Gastroesophageal sphincter (tissue), 4 donors: ENCODE results near the gene RPL29. TPM values are rescaled to one million over a fixed set of nuclear protein-coding genes. Genes with fewer than 3 reads are reported as not detected.

Experiments
- ATAC-seq: fragments of 150-250 bp; one replicate; pipeline ENCODE4 v1.9.1; 2016; ENCODE audit warnings: mild to moderate bottlenecking, moderate library complexity
- H3K27ac ChIP-seq, 4 donors: fragments of 200-600 bp; sonication (generic) in 3 of 4; 1 replicate in 3 of 4; 2 replicates in 1 of 4; pipeline ENCODE4 v1.5.1; 2016 to 2019
- H3K27me3 ChIP-seq: fragments of 200-600 bp; sonication (generic); one replicate; pipeline ENCODE4 v1.5.1; 2019
- H3K36me3 ChIP-seq, 2 donors: fragments of 200-600 bp; sonication (generic); one replicate each; pipeline ENCODE4 v1.5.1; 2019; ENCODE audit warnings: control low read depth in 1 of 2
- H3K4me1 ChIP-seq, 3 donors: fragments of 200-600 bp; sonication (generic); 1 replicate in 2 of 3; 2 replicates in 1 of 3; pipeline ENCODE4 v1.5.1; 2016 to 2019; ENCODE audit warnings: control low read depth in 2 of 3
- H3K4me3 ChIP-seq, 2 donors: fragments of 200-600 bp; sonication (generic); one replicate each; pipeline ENCODE4 v1.5.1; 2019; ENCODE audit warnings: mild to moderate bottlenecking in 1 of 2, moderate library complexity in 1 of 2
- H3K9me3 ChIP-seq, 3 donors: fragments of 200-600 bp; sonication (generic); one replicate each; pipeline ENCODE4 v1.5.1; 2017 to 2019; ENCODE audit warnings: control low read depth in 2 of 3
- CTCF ChIP-seq, 4 experiments: fragments of 200-600 bp in 2 of 4; fragments of 450-650 bp in 2 of 4; sonication (generic) in 1 of 4; IDR thresholded peaks; one replicate each; pipeline ENCODE4 v1.5.1; 2017 to 2019; ENCODE audit warnings: antibody characterized with exemption in 4 of 4, mild to moderate bottlenecking in 2 of 4, moderate library complexity in 2 of 4
- EP300 ChIP-seq: sonication (generic); formaldehyde crosslinking; IDR thresholded peaks from one replicate; pipeline ENCODE4 v1.6.1; 2017; ENCODE audit warnings: antibody characterized with exemption, mild to moderate bottlenecking
- POLR2A ChIP-seq, 2 donors: fragments of 450-650 bp; IDR thresholded peaks; one replicate each; pipeline ENCODE4 v1.6.1; 2017; ENCODE audit warnings: antibody characterized with exemption in 2 of 2, mild to moderate bottlenecking in 2 of 2, moderate library complexity in 1 of 2
- POLR2AphosphoS5 ChIP-seq: sonication (generic); formaldehyde crosslinking; IDR thresholded peaks from one replicate; pipeline ENCODE4 v1.6.1; 2017; ENCODE audit warnings: antibody characterized with exemption
- whole genome bisulfite sequencing, 2 donors: methylation state at CpG; one replicate each; pipeline ENCODE4 v1.1.5; 2018; ENCODE audit warnings: low coverage in 1 of 2; 5-methylcytosine and 5-hydroxymethylcytosine counted together
- total RNA-seq, 4 donors: library from RNA; depleted of rRNA; stranded (reverse); fragments of >200 nt; gene quantifications; one replicate each; pipeline ENCODE4 v1.1.0, GENCODE V29; 2016

The RPL29 gene
- total RNA-seq, 4 donors from 2014 or later = 775 to 1,945 (median 1,298) TPM

- WGBS, 2 donors = 71 to 76% methylated on average over 12 to 14 of the region's 15 CpGs
- H3K36me3 ChIP-seq = peaks cover 0 to 25% of the 10 kb centered on the region in 2 donors
- no peaks in the 10 kb centered on the region for H3K27me3 ChIP-seq
- TF ChIP-seq EP300 = no peak
- TF ChIP-seq POLR2AphosphoS5 = no peak
- no peak for TF ChIP-seq POLR2A (IDR thresholded peaks at IDR 0.05)
- TF ChIP-seq CTCF (IDR thresholded peaks at IDR 0.05) = no peak
- H3K27ac ChIP-seq = peak overlapping the region in 1 of 4 donors; percentile 54
- no peaks in the 10 kb centered on the region for H3K9me3 ChIP-seq
- H3K4me3 ChIP-seq = no peak overlapping the region
- ATAC-seq = no peak
- peaks cover 0 to 43% (median 7%) of the 10 kb centered on the region in 3 donors for H3K4me1 ChIP-seq
Measured at GRCh38 chr3:51988286-51989146, 7.2 kb downstream of the RPL29 start.

GRCh38 chr3:51987568-51987967 lies 8.1 kb downstream of the RPL29 start:
- Histone ChIP-seq H3K4me3 (no peak overlapping the region), H3K27me3 (no peaks in the 10 kb centered on the region), H3K4me1 (peaks cover 0 to 44% (median 9%) of the 10 kb centered on the region in 3 donors), H3K27ac (no peak overlapping the region), H3K36me3 (peaks cover 0 to 16% of the 10 kb centered on the region in 2 donors), H3K9me3 (no peaks in the 10 kb centered on the region)
- TF ChIP-seq CTCF (IDR thresholded peaks at IDR 0.05) (no peak), POLR2A (IDR thresholded peaks at IDR 0.05) (no peak), EP300 (no peak), POLR2AphosphoS5 (no peak)
- 85 to 100% methylated on average over 2 to 6 of the region's 7 CpGs for WGBS, 2 donors
- no peak for ATAC-seq

- Histone ChIP-seq H3K4me3 (no peak overlapping the region), H3K27ac (no peak overlapping the region), H3K27me3 (no peaks in the 10 kb centered on the region), H3K4me1 (peaks cover 0 to 50% (median 16%) of the 10 kb centered on the region in 3 donors), H3K9me3 (no peaks in the 10 kb centered on the region), H3K36me3 (peaks cover 0 to 3% of the 10 kb centered on the region in 2 donors)
- WGBS, 2 donors = 100% methylated on average over 1 of the region's 12 CpGs; no CpG with 5 or more reads in 1 of the 2 donors
- no peak for ATAC-seq
- TF ChIP-seq EP300 = no peak
- no peak for TF ChIP-seq POLR2AphosphoS5
- no peak for TF ChIP-seq CTCF (IDR thresholded peaks at IDR 0.05)
- no peak for TF ChIP-seq POLR2A (IDR thresholded peaks at IDR 0.05)
Measured at GRCh38 chr3:51986010-51986947, 9.4 kb downstream of the RPL29 start.

- peaks cover 0 to 48% (median 16%) of the 10 kb centered on the region in 3 donors for H3K4me1 ChIP-seq
- peak overlapping the region in 1 of 4 donors; percentile 1 for H3K27ac ChIP-seq
- no peak overlapping the region for H3K4me3 ChIP-seq
- H3K9me3 ChIP-seq = no peaks in the 10 kb centered on the region
- H3K36me3 ChIP-seq = peaks cover 0 to 10% of the 10 kb centered on the region in 2 donors
- no peaks in the 10 kb centered on the region for H3K27me3 ChIP-seq
- TF ChIP-seq POLR2A (IDR thresholded peaks at IDR 0.05) = no peak
- no peak for TF ChIP-seq POLR2AphosphoS5
- no peak for TF ChIP-seq EP300
- no peak for TF ChIP-seq CTCF (IDR thresholded peaks at IDR 0.05)
- 86 to 100% methylated on average over 1 to 2 of the region's 6 CpGs for WGBS, 2 donors
- ATAC-seq = no peak
Measured at GRCh38 chr3:51985063-51985462, 10.6 kb downstream of the RPL29 start.
